ENCODE measurements around the gene TLE1.

TLE1 gene

GRCh38 chr9:81592887-81593266 lies 96.5 kb downstream of the TLE1 start:
- Histone ChIP-seq H3K27me3 (ENCODE audit: insufficient read depth, poor library complexity, severe bottlenecking) (peaks cover 2% of the 10 kb centered on the region), H3K27ac (replicated peaks) (no peak overlapping the region), H3K4me3 (replicated peaks; ENCODE audit: insufficient read depth, low read length) (no peak overlapping the region)
- no peak for TF ChIP-seq GABPA (IDR thresholded peaks at IDR 0.05; ENCODE audit: low read depth)
- TF ChIP-seq SPI1 (IDR thresholded peaks at IDR 0.05; ENCODE audit: borderline replicate concordance, low read depth) = no peak
- TF ChIP-seq, protein P1, sequence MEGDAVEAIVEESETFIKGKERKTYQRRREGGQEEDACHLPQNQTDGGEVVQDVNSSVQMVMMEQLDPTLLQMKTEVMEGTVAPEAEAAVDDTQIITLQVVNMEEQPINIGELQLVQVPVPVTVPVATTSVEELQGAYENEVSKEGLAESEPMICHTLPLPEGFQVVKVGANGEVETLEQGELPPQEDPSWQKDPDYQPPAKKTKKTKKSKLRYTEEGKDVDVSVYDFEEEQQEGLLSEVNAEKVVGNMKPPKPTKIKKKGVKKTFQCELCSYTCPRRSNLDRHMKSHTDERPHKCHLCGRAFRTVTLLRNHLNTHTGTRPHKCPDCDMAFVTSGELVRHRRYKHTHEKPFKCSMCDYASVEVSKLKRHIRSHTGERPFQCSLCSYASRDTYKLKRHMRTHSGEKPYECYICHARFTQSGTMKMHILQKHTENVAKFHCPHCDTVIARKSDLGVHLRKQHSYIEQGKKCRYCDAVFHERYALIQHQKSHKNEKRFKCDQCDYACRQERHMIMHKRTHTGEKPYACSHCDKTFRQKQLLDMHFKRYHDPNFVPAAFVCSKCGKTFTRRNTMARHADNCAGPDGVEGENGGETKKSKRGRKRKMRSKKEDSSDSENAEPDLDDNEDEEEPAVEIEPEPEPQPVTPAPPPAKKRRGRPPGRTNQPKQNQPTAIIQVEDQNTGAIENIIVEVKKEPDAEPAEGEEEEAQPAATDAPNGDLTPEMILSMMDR (IDR thresholded peaks at IDR 0.05; ENCODE audit: insufficient read depth, low read length) = no peak
- no peak for TF ChIP-seq POLR2AphosphoS5 (IDR thresholded peaks at IDR 0.05; ENCODE audit: low read depth)
- TF ChIP-seq REST (IDR thresholded peaks at IDR 0.05; ENCODE audit: insufficient replicate concordance, low read depth) = no peak
- no peak for DNase-seq (ENCODE audit: low read depth in 1 of 2, low spot score in 1 of 2)

DNA sequence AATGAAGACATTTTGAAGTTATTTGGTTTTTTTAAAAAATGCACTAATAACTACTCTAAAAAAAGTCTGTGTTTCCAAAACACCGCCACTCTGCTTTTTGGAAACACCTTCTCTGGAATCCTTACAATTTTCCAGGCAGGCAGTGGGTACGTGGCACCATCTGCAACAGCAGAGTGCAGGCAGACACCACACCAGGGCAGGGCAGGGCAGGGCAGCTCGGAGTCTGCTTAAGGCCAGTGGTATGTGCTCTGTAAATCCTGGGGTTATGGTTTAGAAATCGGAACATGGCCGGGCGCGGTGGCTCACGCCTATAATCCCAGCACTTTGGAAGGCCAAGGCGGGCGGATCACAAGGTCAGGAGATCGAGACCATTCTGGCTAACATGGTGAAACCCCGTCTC lies 97.6 kb downstream of the TLE1 start:
- DNase-seq (ENCODE audit: low read depth in 1 of 2, low spot score in 1 of 2) = no peak
- Histone ChIP-seq H3K4me3 (replicated peaks; ENCODE audit: insufficient read depth, low read length) (no peak overlapping the region), H3K27me3 (ENCODE audit: insufficient read depth, poor library complexity, severe bottlenecking) (peaks cover 2% of the 10 kb centered on the region), H3K27ac (replicated peaks) (no peak overlapping the region)
- no peak for TF ChIP-seq REST (IDR thresholded peaks at IDR 0.05; ENCODE audit: insufficient replicate concordance, low read depth)

GRCh38 chr9:81590688-81591087 lies 98.7 kb downstream of the TLE1 start:
- Histone ChIP-seq H3K4me3 (replicated peaks; ENCODE audit: insufficient read depth, low read length) (no peak overlapping the region), H3K27ac (replicated peaks) (no peak overlapping the region), H3K27me3 (ENCODE audit: insufficient read depth, poor library complexity, severe bottlenecking) (peaks cover 2% of the 10 kb centered on the region)
- TF ChIP-seq GABPA (IDR thresholded peaks at IDR 0.05; ENCODE audit: low read depth) (no peak), REST (IDR thresholded peaks at IDR 0.05; ENCODE audit: insufficient replicate concordance, low read depth) (no peak), SPI1 (IDR thresholded peaks at IDR 0.05; ENCODE audit: borderline replicate concordance, low read depth) (no peak), POLR2AphosphoS5 (IDR thresholded peaks at IDR 0.05; ENCODE audit: low read depth) (no peak)
- TF ChIP-seq, protein P1 (IDR thresholded peaks at IDR 0.05; ENCODE audit: insufficient read depth, low read length) = no peak
- no peak for DNase-seq (ENCODE audit: low read depth in 1 of 2, low spot score in 1 of 2)

DNA sequence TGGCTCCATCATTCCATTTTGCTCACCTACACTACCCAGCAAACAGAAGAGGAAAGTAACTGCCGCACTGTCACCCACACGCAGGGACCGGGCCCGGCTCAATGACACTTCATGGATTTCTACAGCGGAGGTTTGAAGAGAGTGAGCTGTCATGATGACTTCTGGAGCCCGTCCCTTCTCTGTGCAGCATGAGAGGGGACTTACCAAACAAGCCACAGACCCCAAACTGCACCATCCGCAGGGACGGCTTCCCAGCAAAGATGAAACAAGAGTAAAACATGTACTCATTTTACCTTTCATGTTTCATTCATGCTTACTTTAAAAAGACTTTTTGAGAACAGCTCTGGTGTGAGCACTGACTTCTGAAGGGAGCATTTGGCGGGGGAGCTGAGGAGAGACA lies 99.5 kb downstream of the TLE1 start:
- no peak for DNase-seq (ENCODE audit: low read depth in 1 of 2, low spot score in 1 of 2)
- TF ChIP-seq SPI1 (IDR thresholded peaks at IDR 0.05; ENCODE audit: borderline replicate concordance, low read depth) (no peak), REST (IDR thresholded peaks at IDR 0.05; ENCODE audit: insufficient replicate concordance, low read depth) (no peak), POLR2AphosphoS5 (IDR thresholded peaks at IDR 0.05; ENCODE audit: low read depth) (no peak), GABPA (IDR thresholded peaks at IDR 0.05; ENCODE audit: low read depth) (no peak)
- TF ChIP-seq, protein P1 (IDR thresholded peaks at IDR 0.05; ENCODE audit: insufficient read depth, low read length) = no peak
- no peak overlapping the region for H3K27ac ChIP-seq (replicated peaks)

More for the DNA sequence above, 99.5 kb downstream of the TLE1 start:
- H3K4me3 ChIP-seq (replicated peaks; ENCODE audit: insufficient read depth, low read length) = no peak overlapping the region
- H3K27me3 ChIP-seq (ENCODE audit: insufficient read depth, poor library complexity, severe bottlenecking) = peaks cover 2% of the 10 kb centered on the region
